Loucy (cell line): ENCODE data around the gene UFC1.

ENCODE experiments used
- CTCF ChIP-seq: fragments of 200-600 bp; sonication (generic); conservative IDR thresholded peaks from 2 replicates; pipeline ENCODE4 v1.5.1; 2014; ENCODE audit warnings: mild to moderate bottlenecking, antibody characterized with exemption, low read length
- EZH2phosphoT487 ChIP-seq: fragments of 200-600 bp; IDR thresholded peaks from 2 replicates; pipeline ENCODE4 v1.6.1; 2018; ENCODE audit warnings: antibody characterized with exemption, mild to moderate bottlenecking, moderate library complexity, borderline replicate concordance

GRCh38 chr1:161179698-161180097 lies 25.9 kb downstream of the UFC1 start:
- no peak for TF ChIP-seq CTCF
- TF ChIP-seq EZH2phosphoT487 = no peak
